Smooth muscle cell of the brain vasculature (primary cell): ENCODE results near the gene SNRNP40.
"Not testable (repeated sequence)": the region's sequence is repeated elsewhere in the genome, so short reads cannot be mapped to it uniquely, and the experiment has no call there.

Experiments
- DNase-seq: peaks from one replicate; pipeline ENCODE4 v3.0.0-alpha.2; 2012; ENCODE audit warnings: low read depth, low spot score

SNRNP40 gene

DNA sequence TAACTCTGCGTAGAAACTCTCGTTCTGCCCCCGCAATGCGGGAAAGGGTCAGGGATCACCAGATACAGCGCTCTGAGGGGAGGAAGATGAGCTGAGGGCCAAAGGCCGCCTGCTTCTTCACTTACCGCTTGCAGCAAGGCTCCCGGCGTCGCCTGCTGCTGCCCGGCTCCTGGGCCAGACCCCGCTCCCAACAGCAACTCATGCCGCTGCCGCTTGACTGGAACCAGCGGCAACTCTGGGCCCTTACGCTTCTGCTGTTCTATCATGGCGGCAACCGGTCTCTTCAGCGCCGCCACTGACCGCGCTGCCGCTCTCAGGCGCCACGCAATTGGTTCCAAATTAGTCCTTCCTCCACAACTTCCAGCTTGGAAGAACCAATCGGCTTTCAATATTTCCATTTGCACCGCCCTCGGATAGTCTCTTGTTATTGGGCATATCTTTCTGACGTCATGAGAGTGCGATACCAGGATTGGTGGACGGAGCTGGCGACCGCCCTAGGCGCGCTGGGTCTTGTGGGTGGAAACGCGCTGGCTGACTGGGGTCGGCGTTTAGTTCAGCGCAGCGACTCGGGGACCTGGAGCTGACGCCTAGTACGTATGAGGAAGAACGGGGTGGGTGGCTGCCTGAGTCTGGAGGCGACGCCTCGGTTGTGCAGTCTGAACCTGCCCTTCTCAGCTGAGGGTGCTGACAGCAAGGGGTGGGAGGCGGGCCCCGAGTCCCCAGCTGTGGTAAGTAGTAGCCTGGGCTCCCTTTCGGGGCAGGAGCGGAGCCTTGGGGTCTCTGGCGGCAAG is at the start of gene SNRNP40, which contains the start of gene ZCCHC17:
Gene SNRNP40, minus strand, starts transcription at position 303 of the 791 bp plus-strand sequence. Its CDS starts 37 bp downstream, at position 266.
Gene ZCCHC17, plus strand, starts transcription at position 547 of the 791 bp plus-strand sequence. CDS start 13,067 bp downstream, outside the sequence.
- peak; percentile 98 for DNase-seq

DNA sequence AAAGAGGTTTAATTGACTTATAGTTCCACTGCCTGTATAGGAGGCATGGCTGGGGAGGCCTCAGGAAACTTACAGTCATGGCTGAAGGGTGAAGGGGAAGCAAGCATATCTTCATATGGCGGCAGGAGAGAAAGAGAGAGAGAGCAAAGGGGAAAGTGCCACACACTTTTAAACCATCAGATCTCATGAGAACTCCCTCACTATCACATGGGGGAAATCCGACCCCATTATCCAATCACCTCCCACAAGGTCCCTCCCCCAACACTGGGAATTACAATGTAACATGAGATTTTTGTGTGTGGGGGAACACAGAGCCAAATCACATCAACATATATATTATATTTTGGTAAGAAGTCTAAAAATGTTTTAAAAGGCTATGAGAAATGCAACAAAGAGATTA is 49.0 kb upstream of the SNRNP40 start:
- DNase-seq, result no peak

DNA sequence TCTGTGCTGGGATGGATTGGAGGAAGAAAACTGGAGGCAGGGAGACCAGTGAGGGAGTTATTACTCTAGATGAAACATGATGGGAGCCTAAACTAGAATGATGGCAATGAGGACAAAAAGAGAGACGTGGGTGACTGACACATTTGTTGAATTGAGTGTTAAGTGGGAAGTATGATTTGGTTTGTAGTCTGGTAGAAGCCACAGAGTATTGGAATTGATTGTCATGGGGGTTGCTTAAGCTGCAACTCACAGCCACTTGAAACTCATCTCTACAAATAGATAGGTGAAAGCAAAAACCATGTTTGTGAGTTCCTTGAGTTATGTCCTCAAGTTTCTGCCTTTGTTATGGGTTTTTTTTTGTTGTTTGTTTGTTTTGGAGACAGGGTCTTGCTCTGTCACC is 47.9 kb upstream of the SNRNP40 start:
- DNase-seq, result no peak

DNA sequence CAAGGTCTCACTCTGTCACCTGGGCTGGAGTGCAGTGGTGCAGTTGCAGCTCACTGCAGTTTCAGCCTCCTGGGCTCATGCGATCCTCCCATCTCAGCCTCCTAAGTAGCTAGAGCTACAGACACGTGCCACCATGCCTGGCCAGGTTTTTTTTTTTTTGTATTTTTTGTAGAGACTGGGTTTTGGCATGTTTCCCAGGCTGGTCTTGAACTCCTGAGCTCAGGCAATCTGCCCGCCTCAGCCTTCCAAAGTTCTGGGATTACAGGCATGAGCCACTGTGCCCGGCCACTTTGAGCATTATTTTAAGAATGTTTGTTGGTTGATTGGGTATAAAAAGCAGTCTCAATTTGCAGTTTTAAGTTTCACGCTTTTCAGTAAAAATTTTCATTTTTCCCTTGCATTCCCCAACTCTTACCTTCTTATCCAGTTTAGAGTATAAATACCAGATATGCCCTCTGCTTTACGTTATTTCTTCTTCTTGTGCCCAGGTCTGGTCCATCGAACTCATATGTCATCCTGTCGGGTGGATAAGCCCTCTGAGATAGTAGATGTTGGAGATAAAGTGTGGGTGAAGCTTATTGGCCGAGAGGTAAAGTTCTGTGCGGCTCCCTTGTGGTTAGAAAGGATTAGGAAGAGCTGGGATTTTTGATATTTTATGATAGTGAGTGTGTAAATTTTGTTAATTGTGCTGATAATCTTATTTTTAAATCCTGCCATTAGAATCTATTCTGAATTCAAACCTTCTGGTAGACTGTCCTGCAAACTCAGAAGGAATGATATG is 40.3 kb upstream of the SNRNP40 start:
- DNase-seq, result no peak

DNA sequence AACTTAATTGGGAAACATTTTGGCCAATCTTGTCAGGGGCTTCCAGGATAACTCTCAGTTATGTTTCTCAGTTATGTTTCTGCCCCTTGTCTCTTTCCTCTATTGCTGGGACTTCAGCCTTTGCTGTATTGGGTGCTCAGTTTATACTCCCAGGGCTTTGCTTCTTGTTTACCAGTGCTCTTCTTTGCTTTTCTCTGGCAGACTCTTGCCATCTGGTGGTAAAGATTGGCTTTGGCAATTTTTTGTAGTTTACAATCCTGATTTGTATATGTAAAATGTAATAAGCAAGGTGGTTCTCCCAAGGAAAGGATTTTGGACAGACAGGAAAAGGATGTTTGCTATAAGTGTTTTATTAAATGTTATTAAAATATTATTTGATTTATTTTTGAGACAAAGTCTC is 38.4 kb upstream of the SNRNP40 start:
- DNase-seq, result peak; percentile 7

DNA sequence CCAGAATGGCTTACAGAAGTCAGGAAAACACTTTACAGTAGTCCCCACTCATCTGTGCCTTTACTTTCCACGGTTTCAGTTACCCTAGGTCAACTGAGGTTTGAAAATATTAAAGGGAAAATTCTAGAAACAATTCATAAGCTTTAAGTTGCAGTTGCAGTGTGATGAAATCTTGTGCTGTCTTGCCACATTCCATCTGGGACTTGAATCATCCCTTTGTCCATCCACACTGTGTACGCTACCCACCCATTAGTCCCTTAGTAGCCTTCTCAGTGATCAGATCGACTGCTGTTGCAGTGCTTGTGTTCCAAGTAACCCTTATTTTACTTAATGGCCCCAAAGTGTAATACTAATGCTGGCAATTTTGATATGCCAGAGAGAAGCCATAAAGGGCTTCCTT is 30.8 kb upstream of the SNRNP40 start:
- DNase-seq, result no peak

DNA sequence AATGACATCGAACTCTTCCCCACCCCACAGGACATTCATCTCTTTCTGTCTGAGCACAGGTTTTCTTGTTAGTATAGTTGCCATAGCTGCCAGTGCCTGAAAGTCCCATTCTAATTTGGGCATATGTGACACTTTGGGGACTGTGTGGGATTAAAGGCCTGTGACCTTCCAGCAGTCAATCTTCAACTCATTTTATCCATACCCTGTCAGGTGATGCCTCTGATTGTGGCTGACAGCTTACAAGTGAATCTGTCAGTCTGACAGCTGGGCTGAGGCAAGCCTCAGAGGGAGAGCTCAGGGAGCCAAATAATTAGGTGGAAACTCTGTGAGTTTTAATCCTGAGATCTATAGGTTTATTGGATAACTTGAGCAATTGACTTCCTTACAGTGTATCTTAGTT is 29.9 kb upstream of the SNRNP40 start:
- DNase-seq, result no peak

DNA sequence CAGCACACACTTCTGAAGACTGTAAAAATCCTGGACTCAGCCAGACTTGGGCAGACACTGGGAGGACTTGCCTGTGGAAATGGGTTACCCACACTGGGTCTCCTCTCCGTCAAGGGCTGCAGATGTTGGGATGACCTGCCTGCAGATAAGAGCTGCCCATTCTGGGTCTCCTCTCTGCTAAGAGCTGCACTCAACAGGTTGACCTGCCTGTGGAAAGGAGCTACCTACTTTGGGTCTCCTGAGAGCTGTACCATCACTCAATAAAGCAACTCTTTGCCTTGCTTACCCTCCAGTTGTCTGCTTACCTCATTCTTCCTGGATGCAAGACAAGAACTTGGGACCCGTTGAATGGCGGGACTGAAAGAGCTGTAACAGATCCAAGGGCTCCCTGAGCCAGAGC is 28.4 kb upstream of the SNRNP40 start:
- DNase-seq, result no peak

DNA sequence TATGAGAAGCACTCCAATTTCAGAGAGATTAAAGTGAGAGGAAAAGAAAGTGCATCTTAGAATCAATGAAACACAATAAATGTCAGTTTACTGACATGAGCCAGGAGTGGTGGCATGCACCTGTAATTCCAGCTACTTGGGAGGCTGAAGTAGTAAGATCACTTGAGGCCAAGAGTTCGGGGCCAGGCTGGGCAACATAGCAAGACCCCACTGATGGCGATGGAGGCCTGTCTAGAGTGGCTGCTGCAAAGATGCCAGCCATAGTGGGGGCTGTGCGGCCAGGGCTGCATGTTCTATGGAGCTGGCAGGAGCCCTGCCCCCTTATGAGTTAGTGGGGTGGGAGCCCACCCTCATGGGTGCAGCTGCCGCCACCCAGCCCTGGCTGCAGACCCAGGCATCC is 27.5 kb upstream of the SNRNP40 start:
- no peak for DNase-seq

DNA sequence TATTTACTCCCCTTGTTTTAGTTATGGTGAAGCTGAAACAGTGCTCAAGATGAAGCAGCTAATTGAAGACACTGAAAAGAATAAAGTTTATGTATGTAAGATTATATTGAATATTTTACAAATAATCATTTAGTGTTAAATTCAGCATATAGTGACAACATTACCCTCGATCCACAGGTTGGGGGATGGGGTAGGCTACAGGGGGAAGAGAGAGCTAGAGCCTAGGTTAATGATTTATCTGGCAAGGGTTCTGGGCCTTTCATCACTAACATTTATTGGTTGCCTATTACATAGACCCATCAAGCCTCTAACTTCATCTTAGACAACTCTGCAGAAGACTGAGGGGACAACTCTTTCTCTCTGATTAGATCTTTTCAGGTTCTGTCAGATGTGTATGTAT is 21.6 kb upstream of the SNRNP40 start:
- DNase-seq, result no peak

DNA sequence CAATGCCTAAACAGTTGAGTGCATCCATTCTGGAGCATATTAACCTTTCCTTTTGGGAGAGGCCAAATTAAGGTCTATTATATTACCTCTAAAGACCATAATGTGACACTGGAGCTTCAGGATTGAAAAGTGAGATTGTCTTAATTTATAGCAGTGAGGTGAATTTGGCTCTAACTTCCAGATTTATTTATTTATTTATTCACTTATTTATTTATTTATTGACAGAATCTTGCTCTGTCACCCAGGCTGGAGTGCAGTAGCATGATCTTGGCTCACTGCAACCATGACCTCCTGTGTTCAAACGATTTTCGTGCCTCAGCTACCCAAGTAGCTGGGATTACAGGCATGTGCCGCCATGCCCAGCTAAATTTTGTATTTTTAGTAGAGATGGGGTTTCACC is 19.3 kb upstream of the SNRNP40 start:
- DNase-seq, result no peak

DNA sequence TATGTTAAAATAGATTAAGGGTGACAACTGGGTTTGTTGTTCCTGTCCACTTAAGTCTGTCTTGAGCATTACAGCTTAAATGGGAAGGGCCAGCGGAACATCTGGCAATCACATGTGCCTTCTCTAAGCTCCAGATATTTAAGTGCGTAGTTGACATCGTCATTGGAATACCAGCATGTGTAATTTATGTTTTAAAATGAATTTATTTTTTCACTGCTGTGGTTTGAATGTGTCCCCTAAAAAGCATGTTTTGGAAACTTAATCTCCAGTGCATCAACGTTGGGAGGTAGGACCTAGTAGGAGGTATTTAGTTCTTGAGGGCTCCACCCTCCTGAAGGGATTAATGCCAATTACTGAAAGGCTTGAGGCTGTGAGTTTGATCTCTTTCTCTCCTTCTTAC is 13.6 kb upstream of the SNRNP40 start:
- DNase-seq, result no peak

DNA sequence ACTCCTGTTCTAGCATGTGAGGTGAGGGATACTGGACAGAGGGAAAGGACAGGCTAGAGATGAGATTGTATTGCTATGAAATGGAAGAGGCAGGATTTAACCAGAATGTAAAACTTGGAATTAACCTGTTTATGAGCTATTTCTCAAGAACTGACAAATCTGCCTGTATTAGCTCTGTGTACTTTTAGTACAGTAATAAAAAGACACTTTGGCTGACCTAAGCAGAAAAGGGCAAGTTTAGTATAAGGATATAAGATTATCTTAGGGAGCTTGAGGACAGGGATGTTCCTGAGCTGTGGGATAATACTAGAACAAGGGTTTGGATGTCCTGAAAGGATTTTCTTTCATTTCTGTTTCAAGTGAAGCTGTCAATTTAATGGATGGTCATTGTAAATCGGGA is 11.4 kb upstream of the SNRNP40 start:
- no peak for DNase-seq

DNA sequence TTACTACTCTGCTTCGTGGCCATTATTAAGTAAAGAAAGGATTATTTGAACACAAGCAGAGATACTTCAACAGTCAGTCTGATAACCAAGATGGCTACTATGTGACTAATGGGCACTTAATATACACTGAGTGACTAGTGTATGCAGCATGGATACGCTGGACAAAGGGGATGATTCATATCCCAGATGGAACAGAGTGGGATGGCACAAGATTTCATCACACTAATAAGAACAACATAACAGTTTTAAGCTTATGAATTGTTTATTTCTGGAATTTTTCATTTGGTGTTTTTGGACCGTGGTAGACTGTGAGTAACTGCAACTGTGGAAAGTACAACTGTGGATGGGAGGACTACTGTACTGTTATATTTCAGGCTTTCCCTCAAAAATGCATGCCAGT is 9.7 kb upstream of the SNRNP40 start:
- DNase-seq, result peak; percentile 9

DNA sequence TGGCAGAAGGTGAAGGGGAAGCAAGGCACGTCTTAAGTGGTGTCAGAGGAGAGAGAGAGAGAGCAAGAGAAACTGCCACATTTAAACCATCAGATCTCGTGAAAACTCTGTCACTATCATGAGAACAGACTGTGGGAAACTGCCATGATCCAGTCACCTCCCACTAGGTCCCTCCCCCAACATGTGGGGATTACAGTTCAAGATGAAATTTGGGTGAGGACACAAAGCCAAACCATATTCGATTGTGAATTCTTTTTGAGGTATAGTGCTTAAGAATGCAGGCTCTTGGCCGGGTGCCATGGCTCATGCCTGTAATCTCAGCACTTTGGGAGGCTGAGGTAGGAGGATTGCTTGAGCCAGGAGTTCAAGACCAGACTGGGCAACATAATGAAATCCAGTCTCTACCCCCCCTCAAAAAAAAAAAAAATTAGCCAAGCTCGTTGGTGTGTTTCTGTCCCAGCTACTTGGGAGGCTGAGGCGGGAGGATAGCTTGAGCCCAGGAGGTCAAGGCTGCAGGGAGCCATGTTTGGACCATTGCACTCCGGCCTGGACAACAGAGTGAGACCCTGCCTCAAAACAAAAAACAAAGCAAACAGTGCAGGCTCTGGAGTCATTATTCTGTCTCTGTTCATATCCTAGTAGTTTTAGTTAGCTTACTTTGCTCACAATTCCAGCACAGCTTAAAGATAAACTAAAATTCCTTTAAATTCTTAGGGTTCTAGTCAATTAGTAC is 6.3 kb upstream of the SNRNP40 start:
- no peak for DNase-seq

DNA sequence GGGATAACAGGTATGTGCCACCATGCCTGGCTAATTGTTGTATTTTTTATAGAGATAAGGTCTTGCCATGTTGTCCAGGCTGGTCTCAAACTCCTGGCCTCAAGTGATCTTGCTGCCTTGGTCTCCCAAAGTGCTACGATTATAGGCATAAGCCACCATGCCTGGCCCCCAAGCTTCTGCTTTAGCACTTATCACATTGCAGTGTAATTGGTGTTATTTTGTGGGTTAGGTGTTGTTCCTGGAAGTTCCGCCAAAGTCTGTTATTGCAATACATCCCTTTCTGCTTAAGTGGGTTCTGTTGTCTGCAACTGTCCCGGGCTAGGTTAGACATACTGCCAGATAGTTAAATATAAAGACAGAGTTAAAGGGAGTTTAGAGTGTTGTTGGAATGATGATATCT is 3.6 kb upstream of the SNRNP40 start:
- DNase-seq, result no peak

DNA sequence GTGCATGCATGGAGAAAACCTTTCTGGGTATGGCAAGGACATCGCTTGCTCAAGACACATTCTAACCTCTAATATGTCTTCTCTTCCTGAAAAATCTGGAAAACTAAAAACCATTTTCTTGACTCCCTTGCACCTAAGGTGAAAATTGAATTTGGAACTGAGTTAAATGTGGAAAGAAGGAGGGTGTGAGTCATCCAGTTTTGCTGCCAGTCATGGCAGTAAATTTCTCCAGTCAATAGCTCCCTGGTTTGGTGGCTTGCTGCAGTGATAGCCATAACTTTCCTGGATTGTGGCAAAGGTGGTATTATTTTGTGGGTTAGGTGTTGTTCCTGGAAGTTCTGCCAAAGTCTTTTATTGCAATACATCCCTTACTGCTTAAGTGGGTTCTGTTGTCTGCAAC is 2.8 kb upstream of the SNRNP40 start:
- no peak for DNase-seq

DNA sequence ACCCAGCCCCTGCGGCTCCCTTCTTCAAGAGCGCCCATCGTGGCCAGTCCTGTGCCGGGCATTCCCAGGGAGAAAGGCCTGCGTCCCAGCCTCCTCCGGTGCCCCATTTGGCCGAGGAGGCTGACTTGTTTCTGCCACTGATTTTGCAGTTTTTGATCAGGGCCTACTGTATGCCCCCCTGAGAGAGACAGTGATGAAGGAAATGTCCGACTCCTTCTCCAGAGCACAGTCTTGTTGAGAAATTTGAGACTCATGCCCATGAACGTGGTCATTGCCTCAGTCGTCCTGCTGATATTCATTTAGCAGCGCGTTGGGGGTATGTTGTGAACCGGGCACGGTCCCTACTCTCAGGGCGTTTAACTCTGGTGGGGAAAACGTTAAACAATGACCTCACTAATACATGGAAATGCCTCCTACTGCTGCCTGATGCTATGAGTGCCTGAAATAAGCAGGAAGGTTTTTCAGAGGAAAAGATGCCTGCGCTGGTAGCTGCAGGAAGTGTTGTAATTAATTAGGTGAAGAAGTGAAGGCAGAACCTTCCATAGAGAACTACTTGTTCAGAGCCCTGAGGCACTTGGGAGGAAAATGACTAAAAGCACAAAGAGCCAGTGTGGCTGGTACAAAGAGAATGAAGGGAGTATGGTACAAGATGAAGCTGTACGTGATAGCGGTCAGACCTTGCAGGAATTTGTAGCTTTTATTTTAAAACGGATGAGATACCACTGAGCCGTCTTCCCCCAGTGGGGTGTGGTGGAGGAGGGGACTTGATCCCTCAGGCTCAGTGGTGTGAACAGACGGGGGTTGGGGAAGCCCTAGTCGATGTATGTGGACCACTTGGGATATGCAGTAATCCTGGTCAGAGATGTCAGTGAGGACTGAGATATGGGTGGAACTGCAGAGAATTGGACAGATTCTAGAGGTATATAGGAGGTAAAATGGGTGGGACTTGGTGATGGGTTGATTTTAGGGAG is 974 bp upstream of the SNRNP40 start:
- DNase-seq, result no peak

DNA sequence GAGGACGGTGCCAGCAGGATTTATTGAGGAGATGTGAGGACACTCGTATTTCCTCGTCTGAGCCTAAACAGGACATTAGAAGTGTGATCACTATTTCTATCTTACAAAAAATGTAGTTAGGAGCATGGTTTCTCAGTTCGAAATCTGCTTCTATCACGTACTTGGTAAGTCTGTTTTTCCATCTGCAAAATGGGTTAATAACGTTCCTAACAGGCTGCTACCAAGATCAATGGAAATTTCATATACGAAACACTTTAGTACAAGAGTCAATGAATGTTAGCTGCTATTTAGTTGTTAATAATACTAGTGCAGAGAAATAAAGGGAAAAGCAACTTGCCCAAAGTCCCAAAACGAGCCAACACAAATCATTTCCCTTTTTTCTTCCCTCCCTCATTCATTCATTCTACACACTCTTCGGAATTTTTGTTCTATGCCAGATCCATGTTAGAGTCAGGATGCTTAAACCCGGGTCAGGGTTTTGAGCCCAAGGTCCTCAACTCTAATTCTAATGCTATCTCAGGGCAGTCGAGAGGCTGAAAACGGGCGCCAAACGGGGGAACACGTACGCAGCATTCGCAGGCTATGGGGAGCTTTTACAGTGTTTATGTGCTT is 608 bp downstream of the SNRNP40 start:
- no peak for DNase-seq

DNA sequence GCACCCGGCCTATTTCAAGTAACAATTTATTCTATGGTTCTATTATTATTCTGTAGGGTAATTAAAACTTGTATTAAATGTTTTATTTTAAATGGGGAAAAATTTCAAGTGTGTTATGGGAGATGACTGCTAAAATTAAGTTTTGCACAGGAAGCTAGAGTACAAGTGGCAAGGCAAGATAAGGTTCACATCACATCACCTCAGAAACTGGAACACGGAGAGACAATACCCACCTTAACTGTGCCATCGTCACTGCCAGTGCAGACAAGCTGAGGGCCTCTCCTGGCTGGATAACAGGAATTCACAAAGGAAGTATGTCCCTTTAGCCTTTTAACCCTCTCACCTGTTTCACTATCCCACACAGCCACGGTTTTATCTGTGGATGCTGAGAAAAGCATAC is 7.6 kb downstream of the SNRNP40 start:
- DNase-seq, result no peak

DNA sequence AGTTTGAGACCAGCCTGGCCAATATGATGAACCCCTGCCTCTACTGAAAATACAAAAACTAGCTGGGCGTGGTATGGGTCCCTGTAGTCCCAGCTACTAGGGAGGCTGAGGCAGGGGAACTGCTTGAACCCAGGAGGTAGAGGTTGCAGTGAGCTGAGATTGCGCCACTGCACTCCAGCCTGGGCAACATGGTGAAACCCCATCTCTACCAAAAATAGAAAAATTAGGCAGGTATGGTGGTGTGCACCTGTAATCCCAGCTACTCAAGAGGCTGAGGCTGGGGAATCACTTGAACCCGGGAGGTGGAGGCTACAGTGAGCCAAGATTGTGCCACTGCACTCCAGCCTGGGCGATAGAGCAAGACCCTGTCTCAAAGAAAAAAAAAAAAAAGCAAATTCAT is 8.8 kb downstream of the SNRNP40 start:
- DNase-seq, result not testable (repeated sequence)
